ENCODE results near the gene IL1RAP.

The IL1RAP gene

GRCh38 chr3:190533511-190534281, 19.8 kb downstream of the IL1RAP start:
- Histone ChIP-seq H3K4me2 (ENCODE audit: low read depth, low read length, poor library complexity, severe bottlenecking) (no peak overlapping the region), H4K20me1 (ENCODE audit: insufficient read depth, low read length, poor library complexity, severe bottlenecking) (no peaks in the 10 kb centered on the region), H3K4me3 (ENCODE audit: low read length, poor library complexity, severe bottlenecking) (no peak overlapping the region), H3F3A (ENCODE audit: low read depth) (no peaks in the 10 kb centered on the region), H3K36me3 (ENCODE audit: insufficient read depth, low read length) (no peaks in the 10 kb centered on the region), H3K9me3 (ENCODE audit: insufficient read depth, low read depth, low read length) (no peaks in the 10 kb centered on the region), H3K79me2 (ENCODE audit: insufficient read depth, low read length) (no peaks in the 10 kb centered on the region), H3K27me3 (ENCODE audit: insufficient read depth, low read length, poor library complexity, severe bottlenecking) (no peaks in the 10 kb centered on the region), H3K4me1 (ENCODE audit: insufficient read depth, low read length, poor library complexity, severe bottlenecking) (no peaks in the 10 kb centered on the region), H3K9ac (ENCODE audit: low read depth, low read length, poor library complexity, severe bottlenecking) (no peak overlapping the region), H3K9me2 (replicated peaks; ENCODE audit: low read depth, low read length) (no peaks in the 10 kb centered on the region), H2AFZ (ENCODE audit: low read length) (no peak overlapping the region)
- TF ChIP-seq CTCF (conservative IDR thresholded peaks at IDR 0.05; ENCODE audit: low read length): no peak
- TF ChIP-seq EZH2phosphoT487 (IDR thresholded peaks at IDR 0.05; ENCODE audit: borderline replicate concordance): no peak

DNA sequence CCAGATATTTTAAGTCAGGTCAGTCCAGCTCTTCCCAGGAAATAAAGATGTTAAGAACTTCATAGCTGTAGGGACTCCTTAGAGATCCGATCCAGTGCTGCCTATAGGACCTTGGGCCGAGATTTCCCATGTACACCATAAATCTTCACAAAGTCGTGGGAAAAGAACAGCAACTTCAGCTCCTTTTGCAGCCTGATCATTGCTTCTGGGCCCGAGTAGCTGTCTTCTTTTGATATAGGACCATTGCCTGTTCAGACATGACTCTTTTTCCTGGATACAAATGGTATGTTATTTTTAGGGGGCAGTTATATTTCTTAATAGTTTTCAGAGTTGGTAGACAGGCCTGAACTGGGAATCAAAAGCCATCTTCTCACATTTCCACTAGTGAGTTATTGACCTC, 20.5 kb downstream of the IL1RAP start:
- no peaks in the 10 kb centered on the region for H3K27me3 ChIP-seq (ENCODE audit: insufficient read depth, low read length, poor library complexity, severe bottlenecking)
- no peak overlapping the region for H2AFZ ChIP-seq (ENCODE audit: low read length)
- H3K4me2 ChIP-seq (ENCODE audit: low read depth, low read length, poor library complexity, severe bottlenecking): no peak overlapping the region
- H3F3A ChIP-seq (ENCODE audit: low read depth): no peaks in the 10 kb centered on the region
- H3K9me2 ChIP-seq (replicated peaks; ENCODE audit: low read depth, low read length): no peaks in the 10 kb centered on the region
- H4K20me1 ChIP-seq (ENCODE audit: insufficient read depth, low read length, poor library complexity, severe bottlenecking): no peaks in the 10 kb centered on the region
- no peaks in the 10 kb centered on the region for H3K36me3 ChIP-seq (ENCODE audit: insufficient read depth, low read length)
- H3K4me1 ChIP-seq (ENCODE audit: insufficient read depth, low read length, poor library complexity, severe bottlenecking): no peaks in the 10 kb centered on the region
- H3K79me2 ChIP-seq (ENCODE audit: insufficient read depth, low read length): no peaks in the 10 kb centered on the region
- H3K9me3 ChIP-seq (ENCODE audit: insufficient read depth, low read depth, low read length): no peaks in the 10 kb centered on the region
- H3K9ac ChIP-seq (ENCODE audit: low read depth, low read length, poor library complexity, severe bottlenecking): no peak overlapping the region
- no peak for TF ChIP-seq EZH2phosphoT487 (IDR thresholded peaks at IDR 0.05; ENCODE audit: borderline replicate concordance)
- TF ChIP-seq CTCF (conservative IDR thresholded peaks at IDR 0.05; ENCODE audit: low read length): no peak
- no peak overlapping the region for H3K4me3 ChIP-seq (ENCODE audit: low read length, poor library complexity, severe bottlenecking)

GRCh38 chr3:190534986-190535385, 21.1 kb downstream of the IL1RAP start:
- no peaks in the 10 kb centered on the region for H4K20me1 ChIP-seq (ENCODE audit: insufficient read depth, low read length, poor library complexity, severe bottlenecking)

More at GRCh38 chr3:190534986-190535385, 21.1 kb downstream of the IL1RAP start:
- Histone ChIP-seq H3K4me1 (ENCODE audit: insufficient read depth, low read length, poor library complexity, severe bottlenecking) (no peaks in the 10 kb centered on the region), H3K4me3 (ENCODE audit: low read length, poor library complexity, severe bottlenecking) (no peak overlapping the region), H3K27me3 (ENCODE audit: insufficient read depth, low read length, poor library complexity, severe bottlenecking) (no peaks in the 10 kb centered on the region), H2AFZ (ENCODE audit: low read length) (no peak overlapping the region), H3K79me2 (ENCODE audit: insufficient read depth, low read length) (no peaks in the 10 kb centered on the region), H3F3A (ENCODE audit: low read depth) (no peaks in the 10 kb centered on the region), H3K9ac (ENCODE audit: low read depth, low read length, poor library complexity, severe bottlenecking) (no peak overlapping the region), H3K4me2 (ENCODE audit: low read depth, low read length, poor library complexity, severe bottlenecking) (no peak overlapping the region), H3K36me3 (ENCODE audit: insufficient read depth, low read length) (no peaks in the 10 kb centered on the region), H3K9me2 (replicated peaks; ENCODE audit: low read depth, low read length) (no peaks in the 10 kb centered on the region), H3K9me3 (ENCODE audit: insufficient read depth, low read depth, low read length) (no peaks in the 10 kb centered on the region)
- TF ChIP-seq EZH2phosphoT487 (IDR thresholded peaks at IDR 0.05; ENCODE audit: borderline replicate concordance): no peak
- no peak for TF ChIP-seq CTCF (conservative IDR thresholded peaks at IDR 0.05; ENCODE audit: low read length)
